CD4-positive, alpha-beta memory T cell (primary cell): ENCODE measurements around the gene TMIGD1. TPM values are rescaled to one million over a fixed set of nuclear protein-coding genes. Genes with fewer than 3 reads are reported as not detected.
A peak's percentile ranks its signal among the peaks of the same experiment; 100 is the strongest.

ENCODE experiments used
- CTCF ChIA-PET: fragments of 350-600 bp; sonication (Branson Sonifier 250); formaldehyde crosslinking; loops from one replicate; lab custom pipeline; 2021; ENCODE audit warnings: inconsistent platforms; ENCODE audit not compliant: partially characterized antibody; lab: Charles Lee
- POLR2A ChIA-PET: fragments of 350-600 bp; sonication (Branson Sonifier 250); formaldehyde crosslinking; loops from one replicate; lab custom pipeline; 2021; ENCODE audit not compliant: partially characterized antibody; lab: Charles Lee
- DNase-seq, 5 donors: peaks; one replicate each; pipeline versions ENCODE4 v3.0.0 to v3.0.0-alpha.2; 2020 to 2022; ENCODE audit warnings: mixed read lengths in 1 of 5
- H3K27ac ChIP-seq: one replicate; pipeline ENCODE4 v1.7.0; 2013; ENCODE audit warnings: low read depth, low read length
- H3K27me3 ChIP-seq: 2 replicates; pipeline ENCODE4 v1.7.0; 2013; ENCODE audit warnings: mild to moderate bottlenecking, low read length, moderate library complexity; ENCODE audit not compliant: insufficient read depth
- H3K36me3 ChIP-seq: 2 replicates; pipeline ENCODE4 v1.7.0; 2013; ENCODE audit warnings: mild to moderate bottlenecking, low read length, moderate library complexity; ENCODE audit not compliant: insufficient read depth
- H3K4me1 ChIP-seq: 2 replicates; pipeline ENCODE4 v1.7.0; 2013; ENCODE audit warnings: mild to moderate bottlenecking, low read length, moderate library complexity; ENCODE audit not compliant: insufficient read depth
- H3K4me3 ChIP-seq, 2 donors: one replicate each; pipeline ENCODE4 v1.7.0; 2013; ENCODE audit warnings: low read length in 2 of 2, mild to moderate bottlenecking in 1 of 2
- H3K9me3 ChIP-seq, 2 donors: one replicate each; pipeline ENCODE4 v1.7.0; 2013; ENCODE audit warnings: low read length in 2 of 2, control low read depth in 1 of 2; ENCODE audit not compliant: control insufficient read depth in 1 of 2
- H3K27ac Mint-ChIP-seq, 7 donors: one replicate each; pipeline ENCODE4 v1.8.0; 2020 to 2021; ENCODE audit warnings: mixed read lengths in 7 of 7, mild to moderate bottlenecking in 6 of 7, inconsistent platforms in 3 of 7, moderate library complexity in 3 of 7
- H3K27me3 Mint-ChIP-seq, 2 donors: one replicate each; pipeline ENCODE4 v1.8.0; 2020 to 2021; ENCODE audit warnings: mixed read lengths in 2 of 2
- H3K36me3 Mint-ChIP-seq, 2 donors: one replicate each; pipeline ENCODE4 v1.8.0; 2020 to 2021; ENCODE audit warnings: mixed read lengths in 2 of 2, inconsistent platforms in 1 of 2, mild to moderate bottlenecking in 1 of 2
- H3K4me1 Mint-ChIP-seq, 4 donors: one replicate each; pipeline ENCODE4 v1.8.0; 2020 to 2021; ENCODE audit warnings: mixed read lengths in 4 of 4, mild to moderate bottlenecking in 1 of 4
- H3K4me3 Mint-ChIP-seq, 8 donors: one replicate each; pipeline ENCODE4 v1.8.0; 2020 to 2021; ENCODE audit warnings: mixed read lengths in 8 of 8, mild to moderate bottlenecking in 7 of 8, moderate library complexity in 6 of 8, inconsistent platforms in 3 of 8
- H3K9me3 Mint-ChIP-seq, 8 donors: one replicate each; pipeline ENCODE4 v1.8.0; 2020 to 2021; ENCODE audit warnings: mixed read lengths in 8 of 8, mild to moderate bottlenecking in 5 of 8, inconsistent platforms in 3 of 8, moderate library complexity in 1 of 8
- intact Hi-C: fragments of 100-400 bp; cut with micrococcal nuclease; formaldehyde crosslinking; loops from one replicate; pipeline ENCODE4 v1.15.1; 2023
- polyA plus RNA-seq, 2 donors: library from polyadenylated mRNA; unstranded; fragments of 300-500 nt; fragmentation: Illumina TruSeq; gene quantifications; one replicate each; pipeline ENCODE4 v1.2.3, GENCODE V29; 2021
- total RNA-seq, 2 experiments: library from RNA; stranded (reverse); gene quantifications; one replicate each; pipeline ENCODE4 v1.2.3, GENCODE V29; 2021

The TMIGD1 gene
- total and polyA plus RNA-seq, 4 experiments from 2014 or later = not detected

GRCh38 chr17:30273373-30273772 lies 60.5 kb downstream of the TMIGD1 start:
- no peaks in the 10 kb centered on the region for H3K27me3 Mint-ChIP-seq
- Histone ChIP-seq H3K4me3 (no peak overlapping the region), H3K9me3 (no peaks in the 10 kb centered on the region), H3K27ac (no peak overlapping the region), H3K36me3 (peaks cover 36% of the 10 kb centered on the region), H3K4me1 (no peaks in the 10 kb centered on the region), H3K27me3 (no peaks in the 10 kb centered on the region)
- no peaks in the 10 kb centered on the region for H3K9me3 Mint-ChIP-seq
- H3K36me3 Mint-ChIP-seq = peaks cover 67 to 71% of the 10 kb centered on the region in 2 donors
- no peak overlapping the region for H3K27ac Mint-ChIP-seq
- ChIA-PET POLR2A (interaction anchor here (0.7 kb wide), 1 partner anchor 137 kb away, joined by 3 read pairs; no protein-coding TSS in a partner anchor), CTCF (interaction anchor here (1.0 to 6.4 kb wide), 5 partner anchors 62 to 169 kb away, joined by 5 to 27 read pairs (median 6); no protein-coding TSS in a partner anchor)
- no peak overlapping the region for H3K4me3 Mint-ChIP-seq
- intact Hi-C loops = loop anchor here (10.0 kb wide), 1 partner anchor 109 kb away; no protein-coding TSS in a partner anchor
- peaks cover 0 to 6% (median under 1%) of the 10 kb centered on the region in 4 donors for H3K4me1 Mint-ChIP-seq
- DNase-seq = no peak

- DNase-seq = no peak
- intact Hi-C loops = loop anchor here (10.0 kb wide), 1 partner anchor 106 kb away; no protein-coding TSS in a partner anchor
- H3K27me3 Mint-ChIP-seq = no peaks in the 10 kb centered on the region
- peaks cover 40% of the 10 kb centered on the region for H3K36me3 ChIP-seq
- no peak overlapping the region for H3K4me3 ChIP-seq
- no peaks in the 10 kb centered on the region for H3K27me3 ChIP-seq
- no peak overlapping the region for H3K27ac ChIP-seq
- CTCF ChIA-PET = interaction anchor here (6.4 kb wide), 1 partner anchor 65 kb away, joined by 27 read pairs; no protein-coding TSS in a partner anchor
- no peaks in the 10 kb centered on the region for H3K9me3 ChIP-seq
- H3K4me1 ChIP-seq = no peaks in the 10 kb centered on the region
- no peak overlapping the region for H3K4me3 Mint-ChIP-seq
- H3K36me3 Mint-ChIP-seq = peaks cover 68 to 73% of the 10 kb centered on the region in 2 donors
- peaks cover 0 to 1% (median 0%) of the 10 kb centered on the region in 4 donors for H3K4me1 Mint-ChIP-seq
- POLR2A ChIA-PET = no interaction called here
- no peaks in the 10 kb centered on the region for H3K9me3 Mint-ChIP-seq
- H3K27ac Mint-ChIP-seq = peak overlapping the region in 1 of 7 donors; percentile 55
Measured at GRCh38 chr17:30271102-30271501, 62.8 kb downstream of the TMIGD1 start.

GRCh38 chr17:30267625-30268024 lies 66.2 kb downstream of the TMIGD1 start:
- Mint-ChIP-seq H3K27ac (peak overlapping the region in 2 of 7 donors; percentile 1 to 5), H3K27me3 (no peaks in the 10 kb centered on the region), H3K9me3 (no peaks in the 10 kb centered on the region), H3K4me3 (no peak overlapping the region), H3K36me3 (peaks cover 70 to 81% of the 10 kb centered on the region in 2 donors), H3K4me1 (peaks cover 0 to 3% (median under 1%) of the 10 kb centered on the region in 4 donors)
- Histone ChIP-seq H3K27ac (no peak overlapping the region), H3K4me3 (no peak overlapping the region), H3K4me1 (no peaks in the 10 kb centered on the region), H3K9me3 (no peaks in the 10 kb centered on the region), H3K36me3 (peaks cover 38% of the 10 kb centered on the region), H3K27me3 (no peaks in the 10 kb centered on the region)
- DNase-seq = no peak
- ChIA-PET CTCF (interaction anchor here (1.0 to 3.1 kb wide), 3 partner anchors 67 to 143 kb away, joined by 3 to 11 read pairs (median 5); no protein-coding TSS in a partner anchor), POLR2A (no interaction called here)
- intact Hi-C loops = no loop called here

Other genes starting within 250 kb of the TMIGD1 start
- 10 to 100 TPM; 31.5 to 32.2 TPM for gene NSRP1, start 217.2 kb downstream of the TMIGD1 start, total RNA-seq
- 10 to 100 TPM; 12.1 to 39.9 TPM for gene NSRP1, start 217.2 kb downstream of the TMIGD1 start, polyA plus RNA-seq
- gene SLC6A4, start 98.4 kb downstream of the TMIGD1 start, total RNA-seq = not detected
- gene SLC6A4, start 98.4 kb downstream of the TMIGD1 start, polyA plus RNA-seq = not detected
- 10 to 100 TPM; 54.0 to 57.6 TPM for gene BLMH, start 42.1 kb downstream of the TMIGD1 start, total RNA-seq
- 10 to 100 TPM; 19.4 to 36.8 TPM for gene BLMH, start 42.1 kb downstream of the TMIGD1 start, polyA plus RNA-seq
- gene CPD, start 44.9 kb upstream of the TMIGD1 start, total RNA-seq = 10 to 100 TPM; 23.6 to 24.6 TPM
- gene CPD, start 44.9 kb upstream of the TMIGD1 start, polyA plus RNA-seq = 10 to 100 TPM; 15.6 to 17.9 TPM
- 10 to 100 TPM; 59.5 to 64.5 TPM for gene GOSR1, start 143.4 kb upstream of the TMIGD1 start, total RNA-seq
- 10 to 100 TPM; 39.2 to 59.6 TPM for gene GOSR1, start 143.4 kb upstream of the TMIGD1 start, polyA plus RNA-seq